ENCODE data around the gene TMEM117. TPM values are rescaled to one million over a fixed set of nuclear protein-coding genes. Genes with fewer than 3 reads are reported as not detected.

Gene TMEM117
- total and polyA plus RNA-seq, 12 donors = 4.0 to 8.5 (median 7.1) TPM

DNA sequence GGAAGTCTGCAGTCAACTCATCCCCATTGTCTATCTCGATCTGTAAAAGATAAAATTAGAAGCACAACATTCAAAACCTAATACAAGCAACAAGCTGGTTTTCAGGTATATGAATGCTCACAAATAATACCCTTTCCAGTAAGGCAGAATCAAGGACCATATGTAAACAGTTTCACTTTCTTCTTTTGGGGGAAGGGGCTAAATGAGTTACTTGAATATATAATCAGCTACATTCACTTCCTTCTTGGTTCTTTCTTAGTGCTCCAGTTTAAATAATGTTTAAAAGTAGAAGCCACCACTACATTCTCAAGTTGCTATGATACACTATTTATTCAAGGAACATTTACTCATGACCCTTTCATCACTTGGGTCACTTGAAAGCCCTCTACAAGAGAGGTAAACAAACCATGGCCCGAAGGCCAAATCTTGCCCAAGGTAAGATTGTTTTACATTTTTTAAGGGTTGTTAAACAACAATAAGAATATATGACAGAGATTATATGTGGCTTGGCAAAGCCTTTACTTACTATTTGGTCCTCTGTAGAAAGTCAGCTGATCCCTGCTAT is 40.1 kb upstream of the TMEM117 start:
- Histone ChIP-seq H3K27ac (no peak overlapping the region), H3K27me3 (no peaks in the 10 kb centered on the region), H3K36me3 (peaks cover 0 to 80% (median 62%) of the 10 kb centered on the region in 9 donors), H3K9me3 (peaks cover 0 to 4% (median 0%) of the 10 kb centered on the region in 11 donors), H3K4me1 (no peaks in the 10 kb centered on the region), H3K4me3 (no peak overlapping the region)
- WGBS, 2 donors = 66 to 75% methylated on average over 2 of the region's 2 CpGs
- DNase-seq (no peak), ATAC-seq (no peak)
- intact Hi-C loops (cut with DNase I) = no loop called here
- TF ChIP-seq, protein P1, sequence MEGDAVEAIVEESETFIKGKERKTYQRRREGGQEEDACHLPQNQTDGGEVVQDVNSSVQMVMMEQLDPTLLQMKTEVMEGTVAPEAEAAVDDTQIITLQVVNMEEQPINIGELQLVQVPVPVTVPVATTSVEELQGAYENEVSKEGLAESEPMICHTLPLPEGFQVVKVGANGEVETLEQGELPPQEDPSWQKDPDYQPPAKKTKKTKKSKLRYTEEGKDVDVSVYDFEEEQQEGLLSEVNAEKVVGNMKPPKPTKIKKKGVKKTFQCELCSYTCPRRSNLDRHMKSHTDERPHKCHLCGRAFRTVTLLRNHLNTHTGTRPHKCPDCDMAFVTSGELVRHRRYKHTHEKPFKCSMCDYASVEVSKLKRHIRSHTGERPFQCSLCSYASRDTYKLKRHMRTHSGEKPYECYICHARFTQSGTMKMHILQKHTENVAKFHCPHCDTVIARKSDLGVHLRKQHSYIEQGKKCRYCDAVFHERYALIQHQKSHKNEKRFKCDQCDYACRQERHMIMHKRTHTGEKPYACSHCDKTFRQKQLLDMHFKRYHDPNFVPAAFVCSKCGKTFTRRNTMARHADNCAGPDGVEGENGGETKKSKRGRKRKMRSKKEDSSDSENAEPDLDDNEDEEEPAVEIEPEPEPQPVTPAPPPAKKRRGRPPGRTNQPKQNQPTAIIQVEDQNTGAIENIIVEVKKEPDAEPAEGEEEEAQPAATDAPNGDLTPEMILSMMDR (IDR thresholded peaks at IDR 0.05) = no peak

DNA sequence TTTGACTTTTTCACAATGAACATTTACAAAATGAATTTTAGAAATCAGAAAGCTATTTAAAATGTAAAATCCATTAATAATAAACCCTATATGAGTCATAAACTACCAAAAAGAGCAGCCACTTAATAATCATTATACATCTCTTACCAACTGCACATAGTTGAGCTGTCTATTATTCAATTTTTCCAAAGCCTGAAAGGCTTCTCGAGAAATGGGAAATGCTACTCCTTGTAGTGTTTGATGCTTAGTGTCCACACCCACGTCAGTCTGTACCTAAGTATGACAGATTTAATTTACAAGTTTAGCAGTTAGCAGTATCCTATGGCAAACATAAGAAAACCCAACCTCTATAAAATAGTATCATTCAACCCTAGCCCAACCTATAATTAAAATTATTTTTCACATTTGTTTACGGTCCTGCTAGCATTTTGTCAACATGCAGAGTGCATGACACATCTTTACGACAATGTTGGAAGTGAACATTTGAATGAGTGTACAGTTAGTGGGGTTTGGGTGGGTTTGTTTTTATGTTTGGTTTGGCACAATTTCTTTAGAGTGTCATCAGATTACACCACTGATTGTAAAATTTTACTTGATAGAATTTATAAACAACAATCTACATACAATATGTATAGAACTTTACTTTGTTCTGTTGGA is 38.2 kb upstream of the TMEM117 start:
- peaks cover 0 to 3% (median 0%) of the 10 kb centered on the region in 9 donors for H3K4me1 ChIP-seq
- ATAC-seq = no peak
- H3K27ac ChIP-seq = no peak overlapping the region
- H3K9me3 ChIP-seq = peaks cover 0 to 3% (median 0%) of the 10 kb centered on the region in 11 donors
- H3K4me3 ChIP-seq = no peak overlapping the region
- no peak for DNase-seq
- TF ChIP-seq, protein P1 (IDR thresholded peaks at IDR 0.05) = no peak
- H3K27me3 ChIP-seq = no peaks in the 10 kb centered on the region
- H3K36me3 ChIP-seq = peaks cover 0 to 99% (median 64%) of the 10 kb centered on the region in 9 donors
- 91 to 92% methylated on average over 4 of the region's 4 CpGs for WGBS, 2 donors
- intact Hi-C loops (cut with DNase I) = no loop called here

DNA sequence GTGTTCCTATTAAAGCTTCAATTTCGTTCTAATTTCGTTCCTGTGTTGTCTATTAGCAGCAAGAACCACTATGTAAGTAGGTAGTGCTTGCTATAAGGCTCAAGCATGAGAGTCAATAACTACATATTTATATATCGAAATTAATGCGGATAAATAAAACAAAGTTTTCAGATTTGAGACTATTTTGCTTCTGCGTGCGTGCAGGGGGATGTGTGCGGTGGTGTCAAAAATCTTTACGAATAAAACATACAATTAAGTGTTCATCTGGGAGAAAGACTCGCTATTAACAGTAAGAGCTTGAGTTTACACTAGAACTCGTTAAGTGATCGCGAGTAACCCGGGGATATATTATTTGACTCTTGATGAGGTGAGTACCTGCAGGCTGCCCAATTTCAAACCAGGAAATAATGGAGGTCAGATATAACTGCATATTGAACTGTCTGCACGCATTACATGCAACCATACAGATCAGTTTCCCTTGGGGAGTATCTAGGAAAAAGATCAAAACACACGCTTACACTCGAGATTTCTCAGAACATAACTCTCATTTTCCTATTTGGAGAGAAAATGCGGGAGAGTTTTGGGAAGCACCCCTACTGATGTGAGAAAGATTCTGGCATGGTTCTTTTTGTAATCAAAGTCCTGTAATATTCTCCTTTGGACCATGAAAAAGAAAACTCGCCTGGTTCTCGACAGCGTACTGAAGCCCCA is 30.6 kb upstream of the TMEM117 start:
- intact Hi-C loops (cut with DNase I) = loop anchor here in 5 of 10 donors (5.0 to 10.0 kb wide), 3 partner anchors 48 to 79 kb away; partner anchors contain the start of genes IRAK4 (in 2 of the 5) and PUS7L (in 2 of the 5)
- ATAC-seq = no peak

More for the DNA sequence above, 30.6 kb upstream of the TMEM117 start:
- Histone ChIP-seq H3K27ac (peak overlapping the region; percentile 83 to 99 (median 96)), H3K27me3 (no peaks in the 10 kb centered on the region), H3K9me3 (no peaks in the 10 kb centered on the region), H3K4me1 (peaks cover 0 to 46% (median 24%) of the 10 kb centered on the region in 9 donors), H3K4me3 (peak overlapping the region; percentile 74 to 97 (median 93)), H3K36me3 (peaks cover 0 to 41% (median 7%) of the 10 kb centered on the region in 9 donors)
- 6 to 8% methylated on average over 20 of the region's 20 CpGs for WGBS, 2 donors
- TF ChIP-seq, protein P1 (IDR thresholded peaks at IDR 0.05) = no peak
- DNase-seq = no peak

All from heart right ventricle (tissue), 16 donors.